Measurements from ENCODE around the gene DPEP2NB. TPM values are rescaled to one million over a fixed set of nuclear protein-coding genes. Genes with fewer than 3 reads are reported as not detected.

DPEP2NB gene
- total RNA-seq, 1 donor from 2014 or later, result not detected

GRCh38 chr16:67987460-67988160 lies 28.1 kb downstream of the DPEP2NB start:
- intact Hi-C loops (cut with micrococcal nuclease), result no loop called here
- peaks cover 79% of the 10 kb centered on the region for H3K4me1 Mint-ChIP-seq
- H3K4me3 Mint-ChIP-seq, result no peak overlapping the region
- CTCF ChIA-PET, result interaction anchor here (1.1 to 1.7 kb wide), 2 partner anchors 48 to 53 kb away, joined by 4 to 9 read pairs; no protein-coding TSS in a partner anchor
- H3K9me3 Mint-ChIP-seq, result no peaks in the 10 kb centered on the region
- POLR2A ChIA-PET, result interaction anchor here (0.6 to 3.5 kb wide), 6 partner anchors 8 to 52 kb away, joined by 3 to 16 read pairs (median 6); partner anchors contain the start of genes DDX28 and DUS2
- no peak for DNase-seq
- no peaks in the 10 kb centered on the region for H3K27me3 Mint-ChIP-seq
- TF ChIP-seq CTCF (IDR thresholded peaks at IDR 0.05), result no peak
- H3K27ac Mint-ChIP-seq, result peak overlapping the region; percentile 54
- ATAC-seq (ENCODE audit: low read depth), result no peak
- peaks cover 8% of the 10 kb centered on the region for H3K36me3 Mint-ChIP-seq (ENCODE audit: low read depth)

DNA sequence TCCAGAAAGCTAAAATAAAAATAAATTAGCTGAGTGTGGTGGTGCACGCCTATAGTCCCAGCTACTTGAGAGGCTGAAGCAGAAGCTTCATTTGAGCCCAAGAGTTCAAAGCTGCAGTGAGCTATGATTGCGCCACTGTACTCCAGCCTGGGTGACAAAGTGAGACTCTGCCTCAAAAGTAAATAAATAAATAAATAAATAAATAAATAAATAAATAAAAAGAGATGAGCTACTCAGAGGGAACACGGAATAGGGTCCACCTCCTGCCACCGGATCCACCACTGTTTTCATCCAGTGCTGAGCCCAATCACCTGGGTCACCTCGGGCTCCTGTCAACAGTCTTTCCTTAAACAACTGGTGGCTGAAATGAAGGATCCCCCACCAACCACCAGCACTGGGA lies 28.8 kb downstream of the DPEP2NB start:
- TF ChIP-seq CTCF (IDR thresholded peaks at IDR 0.05), result no peak
- ChIA-PET CTCF (interaction anchor here (1.1 to 1.7 kb wide), 2 partner anchors 48 to 54 kb away, joined by 4 to 9 read pairs; no protein-coding TSS in a partner anchor), POLR2A (interaction anchor here (0.6 to 3.5 kb wide), 5 partner anchors 8 to 51 kb away, joined by 3 to 16 read pairs (median 6); partner anchors contain the start of genes DDX28 and DUS2)
- peak overlapping the region; percentile 54 for H3K27ac Mint-ChIP-seq
- H3K27me3 Mint-ChIP-seq, result no peaks in the 10 kb centered on the region
- intact Hi-C loops (cut with micrococcal nuclease), result no loop called here
- DNase-seq (no peak), ATAC-seq (ENCODE audit: low read depth) (no peak)
- H3K4me3 Mint-ChIP-seq, result no peak overlapping the region
- no peaks in the 10 kb centered on the region for H3K9me3 Mint-ChIP-seq
- peaks cover 73% of the 10 kb centered on the region for H3K4me1 Mint-ChIP-seq
- peaks cover 8% of the 10 kb centered on the region for H3K36me3 Mint-ChIP-seq (ENCODE audit: low read depth)

DNA sequence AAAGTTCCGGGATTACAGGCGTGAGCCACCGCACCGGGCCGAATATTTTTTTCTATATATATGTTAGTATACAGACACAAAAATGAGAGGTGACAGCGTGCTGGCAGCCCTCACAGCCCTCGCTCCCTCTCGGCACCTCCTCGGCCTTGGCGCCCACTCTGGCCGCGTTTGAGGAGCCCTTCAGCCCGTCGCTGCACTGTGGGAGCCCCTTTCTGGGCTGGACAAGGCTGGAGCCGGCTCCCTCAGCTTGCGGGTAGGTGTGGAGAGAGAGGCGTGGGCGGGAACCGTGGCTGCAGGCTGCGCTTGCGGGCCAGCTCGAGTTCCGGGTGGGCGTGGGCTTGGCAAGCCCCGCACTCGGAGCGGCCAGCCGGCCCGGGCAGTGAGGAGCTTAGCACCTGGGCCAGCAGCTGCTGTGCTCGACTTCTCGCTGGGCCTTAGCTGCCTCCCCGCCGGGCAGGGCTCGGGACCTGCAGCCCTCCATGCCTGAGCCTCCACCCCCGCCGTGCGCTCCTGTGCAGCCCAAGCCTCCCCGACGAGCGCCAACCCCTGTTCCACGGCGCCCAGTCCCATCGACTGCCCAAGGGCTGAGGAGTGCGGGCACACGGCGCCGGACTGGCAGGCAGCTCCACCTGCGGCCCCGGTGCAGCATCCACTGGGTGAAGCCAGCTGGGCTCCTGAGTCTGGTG lies 33.6 kb downstream of the DPEP2NB start:
- Mint-ChIP-seq H3K27me3 (no peaks in the 10 kb centered on the region), H3K4me3 (no peak overlapping the region), H3K4me1 (peaks cover 37% of the 10 kb centered on the region), H3K27ac (no peak overlapping the region), H3K9me3 (no peaks in the 10 kb centered on the region), H3K36me3 (ENCODE audit: low read depth) (no peaks in the 10 kb centered on the region)
- ChIA-PET CTCF (interaction anchor here (0.9 to 1.2 kb wide), 2 partner anchors 59 to 310 kb away, joined by 3 to 4 read pairs; no protein-coding TSS in a partner anchor), POLR2A (interaction anchor here (2.0 kb wide), 1 partner anchor 12 kb away, joined by 4 read pairs; no protein-coding TSS in a partner anchor)
- DNase-seq, result no peak
- no peak for TF ChIP-seq CTCF (IDR thresholded peaks at IDR 0.05)
- intact Hi-C loops (cut with micrococcal nuclease), result no loop called here
- no peak for ATAC-seq (ENCODE audit: low read depth)

GRCh38 chr16:67979955-67980678 lies 35.6 kb downstream of the DPEP2NB start, which contains the start of gene DPEP3:
DPEP3 (minus strand) TSS chr16:67980499; CDS start chr16:67980380, 119 bp downstream.
- H3K9me3 Mint-ChIP-seq, result no peaks in the 10 kb centered on the region
- H3K27ac Mint-ChIP-seq, result no peak within 1 kb of the TSS
- no peaks in the 10 kb centered on the region for H3K36me3 Mint-ChIP-seq (ENCODE audit: low read depth)
- CTCF ChIA-PET, result interaction anchor here (0.6 to 0.7 kb wide), 2 partner anchors 14 to 445 kb away, joined by 3 read pairs; no protein-coding TSS in a partner anchor
- POLR2A ChIA-PET, result interaction anchor here (0.7 kb wide), 1 partner anchor 60 kb away, joined by 3 read pairs; no protein-coding TSS in a partner anchor
- ATAC-seq (ENCODE audit: low read depth), result no peak
- intact Hi-C loops (cut with micrococcal nuclease), result no loop called here
- no peak for DNase-seq
- peaks cover 33% of the 10 kb centered on the region for H3K4me1 Mint-ChIP-seq
- no peaks in the 10 kb centered on the region for H3K27me3 Mint-ChIP-seq
- no peak for TF ChIP-seq CTCF (IDR thresholded peaks at IDR 0.05)
- no peak within 1 kb of the TSS for H3K4me3 Mint-ChIP-seq

Data from activated B cell treated with CpG ODN at 0.5 μM for 24 hours (primary cell).